A673 (cell line): ENCODE measurements around the gene RIMS3. TPM values are rescaled to one million over a fixed set of nuclear protein-coding genes. Genes with fewer than 3 reads are reported as not detected.

Experiments
- BruUV-seq: library from RNA; stranded (reverse); fragments of 400-500 nt; replicated peaks from 2 replicates; lab custom pipeline; 2021; lab: Mats Ljungman, UMichigan
- CTCF ChIA-PET: fragments of 300-600 bp; sonication (Branson Sonifier 250); formaldehyde crosslinking; loops from one replicate; lab custom pipeline; 2022; ENCODE audit warnings: antibody characterized with exemption; lab: Charles Lee
- POLR2A ChIA-PET: fragments of 300-600 bp; sonication (Branson Sonifier 250); formaldehyde crosslinking; loops from one replicate; lab custom pipeline; 2022; ENCODE audit warnings: antibody characterized with exemption; ENCODE audit not compliant: low non-redundant PET; lab: Charles Lee
- DNase-seq: peaks from one replicate; pipeline ENCODE4 v3.0.0-alpha.2; 2015; ENCODE audit warnings: low spot score
- H3K27ac ChIP-seq: fragments of 200-600 bp; sonication (generic); 2 replicates; pipeline ENCODE4 v1.5.1; 2016; ENCODE audit warnings: mixed run types, low read depth, mild to moderate bottlenecking, mixed read lengths, antibody characterized with exemption, low read length; ENCODE audit not compliant: poor library complexity, severe bottlenecking
- H3K27me3 ChIP-seq: fragments of 200-600 bp; sonication (generic); replicated peaks from 2 replicates; pipeline ENCODE4 v1.6.1; 2017; ENCODE audit warnings: mixed run types, low read depth, mild to moderate bottlenecking, mixed read lengths, antibody characterized with exemption, low read length; ENCODE audit not compliant: insufficient read depth, poor library complexity
- H3K36me3 ChIP-seq: fragments of 200-600 bp; sonication (generic); 2 replicates; pipeline ENCODE4 v1.6.1; 2016; ENCODE audit warnings: mixed run types, mild to moderate bottlenecking, mixed read lengths, antibody characterized with exemption, low read length; ENCODE audit not compliant: insufficient read depth, poor library complexity, severe bottlenecking
- H3K4me1 ChIP-seq: fragments of 200-600 bp; sonication (generic); 2 replicates; pipeline ENCODE4 v1.6.1; 2017; ENCODE audit warnings: mixed run types, mild to moderate bottlenecking, mixed read lengths, antibody characterized with exemption, low read length; ENCODE audit not compliant: insufficient read depth, poor library complexity, severe bottlenecking
- H3K4me3 ChIP-seq: fragments of 200-600 bp; sonication (generic); 2 replicates; pipeline ENCODE4 v1.5.1; 2016; ENCODE audit warnings: low read depth, mixed run types, mild to moderate bottlenecking, mixed read lengths, low read length; ENCODE audit not compliant: poor library complexity, severe bottlenecking
- H3K9me3 ChIP-seq: fragments of 200-600 bp; sonication (generic); 2 replicates; pipeline ENCODE4 v1.6.1; 2016; ENCODE audit warnings: mixed run types, low read depth, mild to moderate bottlenecking, mixed read lengths, antibody characterized with exemption, low read length; ENCODE audit not compliant: poor library complexity, severe bottlenecking
- EZH2 ChIP-seq: fragments of 200-600 bp; sonication (generic); IDR thresholded peaks from 2 replicates; pipeline ENCODE4 v1.6.1; 2017; ENCODE audit warnings: borderline replicate concordance, low read depth, mild to moderate bottlenecking, mixed read lengths, antibody characterized with exemption, low read length; ENCODE audit not compliant: poor library complexity, severe bottlenecking
- intact Hi-C: fragments of 100-400 bp; cut with micrococcal nuclease; formaldehyde crosslinking; loops from one replicate; pipeline ENCODE4 v1.10.0; 2022; ENCODE audit not compliant: unreplicated experiment
- total RNA-seq: library from RNA; stranded (reverse); gene quantifications from 2 replicates; pipeline ENCODE4 v1.2.3, GENCODE V29; 2021
- TF ChIP-seq, protein P1 (sequence below): fragments of 300-800, 200-600 bp; sonication (generic); conservative IDR thresholded peaks from 2 replicates; pipeline ENCODE4 v1.5.1; 2017; ENCODE audit warnings: low read depth, mild to moderate bottlenecking, antibody characterized with exemption, low read length, moderate library complexity, mixed read lengths

Gene RIMS3
- total RNA-seq, 1 experiment from 2014 or later = 9.9 TPM

DNA sequence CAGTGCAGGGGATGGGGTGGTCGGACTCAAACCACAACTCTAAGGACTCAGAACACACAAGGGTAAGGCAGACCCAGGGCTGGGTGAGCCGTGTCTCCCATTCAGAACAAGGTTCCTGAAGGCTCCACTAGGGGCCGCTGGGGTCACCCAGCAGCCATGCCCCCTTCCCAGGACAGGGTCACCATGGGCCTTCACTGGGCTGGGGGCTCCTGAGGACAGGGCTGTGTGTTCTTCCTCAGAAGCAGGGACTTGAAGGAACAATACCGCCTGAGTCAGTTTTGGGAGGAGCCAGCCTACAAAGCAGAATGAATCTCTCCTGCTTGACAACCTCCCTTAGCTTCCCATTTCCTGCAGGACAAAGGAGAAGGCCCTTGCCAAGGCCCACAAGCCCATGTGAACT lies 15.4 kb downstream of the RIMS3 start:
- ChIA-PET CTCF (no interaction called here), POLR2A (no interaction called here)
- Histone ChIP-seq H3K36me3 (no peaks in the 10 kb centered on the region), H3K27ac (no peak overlapping the region), H3K4me3 (no peak overlapping the region), H3K9me3 (no peaks in the 10 kb centered on the region), H3K27me3 (no peaks in the 10 kb centered on the region), H3K4me1 (no peaks in the 10 kb centered on the region)
- no TSS peak for BruUV-seq
- intact Hi-C loops = no loop called here
- TF ChIP-seq EZH2 = no peak
- TF ChIP-seq, protein P1, sequence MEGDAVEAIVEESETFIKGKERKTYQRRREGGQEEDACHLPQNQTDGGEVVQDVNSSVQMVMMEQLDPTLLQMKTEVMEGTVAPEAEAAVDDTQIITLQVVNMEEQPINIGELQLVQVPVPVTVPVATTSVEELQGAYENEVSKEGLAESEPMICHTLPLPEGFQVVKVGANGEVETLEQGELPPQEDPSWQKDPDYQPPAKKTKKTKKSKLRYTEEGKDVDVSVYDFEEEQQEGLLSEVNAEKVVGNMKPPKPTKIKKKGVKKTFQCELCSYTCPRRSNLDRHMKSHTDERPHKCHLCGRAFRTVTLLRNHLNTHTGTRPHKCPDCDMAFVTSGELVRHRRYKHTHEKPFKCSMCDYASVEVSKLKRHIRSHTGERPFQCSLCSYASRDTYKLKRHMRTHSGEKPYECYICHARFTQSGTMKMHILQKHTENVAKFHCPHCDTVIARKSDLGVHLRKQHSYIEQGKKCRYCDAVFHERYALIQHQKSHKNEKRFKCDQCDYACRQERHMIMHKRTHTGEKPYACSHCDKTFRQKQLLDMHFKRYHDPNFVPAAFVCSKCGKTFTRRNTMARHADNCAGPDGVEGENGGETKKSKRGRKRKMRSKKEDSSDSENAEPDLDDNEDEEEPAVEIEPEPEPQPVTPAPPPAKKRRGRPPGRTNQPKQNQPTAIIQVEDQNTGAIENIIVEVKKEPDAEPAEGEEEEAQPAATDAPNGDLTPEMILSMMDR = 0 out of 2 replicates have a peak, but pooled peaks have one; percentile 12
- no peak for DNase-seq

DNA sequence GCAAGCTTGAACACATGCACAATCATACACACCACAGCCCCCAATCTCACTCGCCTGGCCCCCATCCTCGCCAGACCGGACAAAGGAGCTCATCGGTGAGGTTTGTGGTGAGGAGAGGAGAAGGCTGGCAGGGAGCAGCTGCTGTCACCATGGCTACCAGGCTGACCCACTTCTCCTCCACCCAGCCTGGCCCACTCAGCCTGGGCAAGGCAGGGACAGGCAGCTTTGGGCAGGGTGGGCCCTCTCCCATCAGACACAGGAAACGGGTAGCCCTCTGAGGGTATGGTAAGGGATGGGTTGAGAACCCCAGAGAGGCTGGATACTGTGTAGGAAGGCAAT lies 15.9 kb downstream of the RIMS3 start:
- intact Hi-C loops = no loop called here
- CTCF ChIA-PET = no interaction called here
- DNase-seq = no peak
- Histone ChIP-seq H3K27ac (no peak overlapping the region), H3K4me1 (no peaks in the 10 kb centered on the region), H3K36me3 (no peaks in the 10 kb centered on the region), H3K27me3 (no peaks in the 10 kb centered on the region), H3K4me3 (no peak overlapping the region), H3K9me3 (no peaks in the 10 kb centered on the region)
- POLR2A ChIA-PET = no interaction called here
- TF ChIP-seq, protein P1 = no peak
- TF ChIP-seq EZH2 = no peak
- BruUV-seq = no TSS peak

DNA sequence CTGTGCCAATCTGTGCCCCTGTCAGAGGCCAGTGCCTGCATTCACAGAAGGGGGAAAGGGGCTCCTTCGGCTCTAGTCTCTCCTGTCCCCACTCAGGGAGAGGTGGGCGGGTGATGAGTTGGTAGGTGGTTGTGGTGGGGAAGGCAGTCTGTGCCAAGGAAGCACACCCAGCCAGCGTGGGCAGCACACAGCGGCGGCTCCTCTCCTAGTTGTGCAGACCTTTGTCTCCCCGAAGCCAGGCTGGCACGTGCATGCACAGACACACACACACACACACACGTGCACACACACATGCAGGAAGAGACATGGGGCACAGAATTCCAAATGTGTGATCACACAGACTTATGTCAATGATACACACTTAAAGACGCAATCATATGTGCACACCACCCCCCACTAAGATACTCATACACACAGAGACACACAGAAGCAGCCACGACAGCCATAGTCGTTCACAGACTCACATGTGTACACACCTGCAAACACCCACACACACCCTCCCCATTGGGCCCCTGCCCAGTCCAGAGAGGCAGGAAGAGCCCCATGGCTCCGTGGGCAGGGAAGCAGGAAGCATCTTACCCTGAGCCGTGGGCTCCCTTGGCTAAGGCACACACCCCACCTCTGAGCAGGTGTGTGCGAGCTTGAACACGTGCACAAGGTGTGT lies 16.4 kb downstream of the RIMS3 start:
- no peaks in the 10 kb centered on the region for H3K9me3 ChIP-seq
- no TSS peak for BruUV-seq
- H3K36me3 ChIP-seq = no peaks in the 10 kb centered on the region
- no peak overlapping the region for H3K4me3 ChIP-seq
- no peaks in the 10 kb centered on the region for H3K4me1 ChIP-seq
- no peaks in the 10 kb centered on the region for H3K27me3 ChIP-seq
- ChIA-PET POLR2A (no interaction called here), CTCF (no interaction called here)
- H3K27ac ChIP-seq = no peak overlapping the region
- no peak for DNase-seq
- intact Hi-C loops = no loop called here
- TF ChIP-seq, protein P1 = no peak
- TF ChIP-seq EZH2 = no peak
